Measurements from ENCODE around the gene HRAS.
"Not testable (repeated sequence)": the region's sequence is repeated elsewhere in the genome, so short reads cannot be mapped to it uniquely, and the experiment has no call there.

HRAS gene

DNA sequence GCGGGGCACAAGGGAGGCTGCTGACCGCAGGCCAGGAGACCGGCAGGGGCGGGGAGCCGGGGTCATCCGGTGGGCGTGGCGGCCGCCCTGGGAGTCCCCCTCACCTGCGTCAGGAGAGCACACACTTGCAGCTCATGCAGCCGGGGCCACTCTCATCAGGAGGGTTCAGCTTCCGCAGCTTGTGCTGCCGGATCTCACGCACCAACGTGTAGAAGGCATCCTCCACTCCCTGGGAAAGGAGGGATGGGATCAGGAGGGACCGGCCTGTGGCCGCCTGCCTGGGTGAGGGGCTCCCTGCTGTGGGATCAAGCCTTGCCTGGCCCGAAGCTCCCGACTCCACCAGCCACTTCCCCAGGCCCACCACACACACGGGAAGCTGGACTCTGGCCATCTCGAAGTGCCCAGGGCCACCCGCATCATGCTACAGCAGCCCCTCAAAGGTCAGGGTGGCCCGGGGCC, 2.8 kb downstream of the HRAS start:
- DNase-seq = no peak

DNA sequence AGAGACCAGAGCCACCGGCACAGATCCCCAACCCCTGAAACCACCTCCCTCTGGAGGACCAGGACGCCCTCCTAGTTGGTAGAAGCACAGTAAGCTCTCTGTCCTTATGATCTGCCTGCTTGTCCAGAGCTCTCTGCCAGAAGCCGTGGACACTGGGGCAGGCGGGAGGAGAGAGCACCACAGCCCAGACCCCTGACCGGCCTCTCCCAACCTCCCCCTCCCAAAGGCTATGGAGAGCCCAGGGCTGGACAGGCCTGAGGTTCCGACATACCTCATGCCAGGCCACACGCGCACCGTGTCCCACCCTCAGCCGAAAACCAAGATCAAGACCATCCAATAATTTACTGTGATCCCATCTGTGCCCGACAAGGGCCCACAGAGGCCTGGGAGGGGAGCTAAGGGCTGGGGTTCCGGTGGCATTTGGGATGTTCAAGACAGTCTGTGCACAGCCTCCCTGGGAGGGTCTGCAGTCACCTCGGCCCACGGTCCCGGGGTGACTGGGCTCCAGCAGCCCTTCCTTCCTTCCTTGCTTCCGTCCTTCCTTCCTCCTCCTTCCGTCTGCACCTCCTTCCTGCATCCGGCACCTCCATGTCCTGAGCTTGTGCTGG, 3.4 kb downstream of the HRAS start:
- no peak for DNase-seq

DNA sequence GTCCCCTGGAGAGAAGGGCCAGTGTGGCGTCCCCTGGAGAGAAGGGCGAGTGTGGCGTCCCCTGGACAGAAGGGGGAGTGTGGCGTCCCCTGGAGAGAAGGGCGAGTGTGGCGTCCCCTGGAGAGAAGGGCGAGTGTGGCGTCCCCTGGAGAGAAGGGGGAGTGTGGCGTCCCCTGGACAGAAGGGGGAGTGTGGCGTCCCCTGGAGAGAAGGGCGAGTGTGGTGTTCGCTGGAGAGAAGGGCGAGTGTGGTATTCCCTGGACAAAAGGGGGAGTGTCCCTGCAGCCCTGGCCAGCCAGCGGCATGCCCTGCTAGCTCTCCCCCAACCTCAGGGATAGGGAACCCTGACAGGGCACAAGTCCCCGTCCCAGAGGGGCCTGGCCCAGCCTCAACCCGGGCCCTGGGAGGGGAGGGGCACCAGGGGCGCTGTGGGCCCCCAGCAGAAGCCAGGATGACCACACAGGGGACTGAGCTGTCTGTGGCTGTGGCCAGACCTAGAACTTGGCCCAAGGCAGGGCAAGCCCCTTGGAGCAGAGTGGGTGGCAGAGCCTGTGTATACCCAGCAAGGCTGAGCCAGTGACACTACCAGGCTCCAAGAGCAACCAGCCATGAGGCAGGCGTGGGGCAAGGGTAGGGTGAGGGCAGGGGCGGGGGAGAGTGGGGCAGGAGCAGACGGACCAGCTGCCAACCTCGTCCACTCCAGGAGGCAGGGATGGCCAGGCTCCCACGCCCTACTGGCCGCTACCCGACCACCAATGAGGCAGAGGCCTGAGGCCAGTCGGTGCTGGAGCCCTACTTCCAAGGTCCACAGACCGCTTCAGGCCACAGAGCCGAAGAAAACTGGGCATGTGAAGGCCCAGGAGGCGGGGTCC, 4.2 kb downstream of the HRAS start:
- DNase-seq = no peak

DNA sequence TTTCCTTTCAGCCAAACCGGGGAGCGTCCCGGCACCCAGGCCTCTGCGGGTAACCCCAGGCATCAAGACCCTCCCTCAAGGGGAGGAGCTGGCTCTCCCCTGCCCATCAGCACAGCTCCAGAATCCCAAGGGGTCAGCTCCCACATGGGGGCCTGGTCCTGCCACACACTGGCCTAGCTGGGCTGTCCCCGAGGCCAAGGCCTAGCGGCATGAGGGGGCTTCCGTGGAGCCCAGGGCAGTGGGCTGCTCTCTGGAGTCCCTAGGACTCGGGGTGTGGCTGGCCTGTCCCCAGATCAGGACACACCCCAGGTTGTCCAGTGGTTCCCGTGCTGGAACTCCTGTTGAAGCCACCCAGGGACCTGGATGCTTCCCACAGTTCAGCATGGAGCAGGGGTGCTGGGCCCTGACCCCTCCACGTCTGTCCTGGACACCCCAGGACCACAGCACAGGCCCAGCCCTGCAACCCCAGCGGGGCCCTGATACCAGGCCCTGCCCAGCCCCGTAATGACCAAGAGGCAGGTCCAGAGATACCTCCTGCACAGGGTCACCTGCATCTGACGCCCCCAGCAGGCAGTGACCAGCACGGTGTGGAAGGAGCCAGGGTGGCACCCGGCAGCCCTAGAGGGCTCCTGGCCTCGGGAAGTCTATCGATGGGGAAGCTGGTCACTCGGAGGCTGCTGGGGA, 5.5 kb downstream of the HRAS start:
- no peak for DNase-seq

DNA sequence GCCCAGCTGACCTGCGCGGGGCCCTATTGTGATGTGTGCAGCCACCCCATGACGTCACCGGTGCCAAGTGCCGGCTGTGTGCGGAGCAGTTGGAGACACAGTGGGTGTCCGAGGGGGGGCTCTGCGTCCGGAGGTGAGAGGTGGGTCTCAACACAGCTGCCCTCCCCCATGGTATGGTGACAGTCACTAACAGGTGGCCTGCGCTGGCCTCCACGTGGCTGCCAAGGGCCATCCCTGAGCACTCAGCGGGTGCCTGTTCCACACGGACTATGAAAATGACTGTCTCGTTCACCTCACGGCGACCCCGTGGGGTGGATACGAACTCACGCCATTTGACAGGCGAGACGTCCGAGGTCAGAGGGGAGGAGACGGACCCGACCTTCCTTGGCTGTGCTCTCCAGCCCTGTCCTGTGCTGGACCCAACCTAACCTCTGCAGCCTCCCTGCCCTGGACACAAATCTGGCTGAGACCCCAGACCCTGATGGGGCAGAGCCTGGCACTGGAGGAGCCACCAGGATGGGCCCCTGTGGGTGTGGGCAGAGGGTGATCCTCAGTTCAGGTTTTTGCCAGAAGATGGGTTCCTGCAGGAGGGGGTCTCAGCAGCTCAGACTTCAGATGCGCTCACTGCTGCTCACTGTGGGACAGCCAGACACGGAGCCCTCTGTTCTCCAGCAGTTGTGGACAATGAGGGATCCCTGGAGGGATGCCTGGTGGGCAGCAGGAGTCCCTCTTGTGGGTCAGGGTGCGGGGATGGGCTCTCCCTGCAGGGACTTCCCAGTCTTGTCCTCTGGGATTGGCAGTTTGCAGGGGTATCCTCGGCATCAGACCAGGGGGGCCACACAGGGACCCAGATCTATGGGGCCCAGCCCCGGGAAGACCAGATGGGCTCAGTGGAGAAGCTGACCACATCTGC, 6.3 kb downstream of the HRAS start:
- no peak for DNase-seq

DNA sequence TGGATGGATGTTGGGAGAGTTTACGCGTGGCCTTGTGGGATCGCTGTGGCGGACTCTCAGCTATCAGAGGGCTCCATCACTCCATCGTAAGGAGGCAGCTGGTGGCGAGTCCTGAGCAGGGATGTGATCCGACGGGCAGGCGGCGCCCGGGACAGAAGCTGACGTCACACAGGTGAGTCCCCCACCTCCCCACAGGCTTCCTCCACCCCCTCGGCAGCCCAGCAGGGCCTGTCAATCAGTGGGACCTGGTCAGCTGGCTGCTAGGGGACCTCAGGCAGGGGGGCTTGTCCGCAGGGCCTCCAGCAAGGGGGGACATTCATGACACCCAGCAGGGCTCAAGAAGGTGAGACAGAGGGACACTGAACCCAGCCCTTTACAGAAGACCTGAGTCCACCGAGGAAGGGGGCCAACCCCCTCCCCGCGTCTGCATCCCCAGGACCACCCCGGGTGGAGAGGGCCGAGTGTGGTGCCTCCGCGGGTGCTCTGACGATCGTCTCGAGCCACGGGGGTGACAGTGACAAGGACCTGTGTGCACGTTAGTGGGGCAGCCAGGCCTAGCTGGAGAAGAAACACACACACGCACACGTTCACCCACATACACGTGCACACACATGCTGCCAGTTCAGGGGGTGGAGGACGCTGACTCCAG, 7.1 kb downstream of the HRAS start:
- DNase-seq = no peak

DNA sequence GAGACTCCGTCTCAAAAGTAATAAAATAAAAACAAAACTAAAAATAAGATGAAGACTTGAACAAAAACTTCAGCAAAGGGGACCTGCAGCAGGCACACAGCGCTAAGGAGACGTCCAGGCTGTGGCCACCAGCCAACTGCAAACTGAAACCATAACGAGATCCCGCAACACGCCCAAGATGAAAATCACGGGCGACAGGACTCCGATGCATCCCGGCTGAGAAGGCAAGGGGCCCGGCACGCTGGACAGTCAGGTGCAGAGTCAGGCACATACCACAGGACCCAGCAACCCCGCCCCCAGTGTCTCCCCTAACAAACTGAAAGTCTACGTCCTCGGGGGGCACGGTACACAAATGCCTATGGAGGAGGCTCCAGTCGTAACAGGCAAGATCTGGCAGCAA, 9.2 kb downstream of the HRAS start:
- no peak for DNase-seq

DNA sequence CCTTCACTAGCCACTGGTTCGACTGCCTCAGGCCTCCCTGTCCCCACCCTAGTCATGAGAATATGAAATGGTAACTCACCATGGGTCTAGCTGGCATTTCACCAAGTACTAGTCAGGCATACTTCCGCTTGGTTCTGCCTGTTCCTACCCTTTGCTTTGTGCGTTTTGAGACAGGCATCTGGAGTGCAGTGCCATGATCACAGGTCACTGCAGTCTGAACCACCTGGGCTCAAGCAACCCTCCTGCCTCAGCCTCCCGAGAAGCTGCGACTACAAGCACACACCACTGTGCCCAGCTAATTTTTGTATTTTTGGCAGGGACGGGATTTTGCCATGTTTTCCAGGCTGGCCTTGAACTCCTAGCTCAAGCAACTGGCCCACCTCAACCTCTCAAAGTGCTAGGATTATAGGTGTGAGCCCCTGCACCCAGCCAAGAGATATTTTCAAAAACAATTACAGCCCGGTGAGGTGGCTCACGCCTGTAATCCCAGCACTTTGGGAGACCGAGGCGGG, 14.1 kb downstream of the HRAS start:
- no peak for DNase-seq

DNA sequence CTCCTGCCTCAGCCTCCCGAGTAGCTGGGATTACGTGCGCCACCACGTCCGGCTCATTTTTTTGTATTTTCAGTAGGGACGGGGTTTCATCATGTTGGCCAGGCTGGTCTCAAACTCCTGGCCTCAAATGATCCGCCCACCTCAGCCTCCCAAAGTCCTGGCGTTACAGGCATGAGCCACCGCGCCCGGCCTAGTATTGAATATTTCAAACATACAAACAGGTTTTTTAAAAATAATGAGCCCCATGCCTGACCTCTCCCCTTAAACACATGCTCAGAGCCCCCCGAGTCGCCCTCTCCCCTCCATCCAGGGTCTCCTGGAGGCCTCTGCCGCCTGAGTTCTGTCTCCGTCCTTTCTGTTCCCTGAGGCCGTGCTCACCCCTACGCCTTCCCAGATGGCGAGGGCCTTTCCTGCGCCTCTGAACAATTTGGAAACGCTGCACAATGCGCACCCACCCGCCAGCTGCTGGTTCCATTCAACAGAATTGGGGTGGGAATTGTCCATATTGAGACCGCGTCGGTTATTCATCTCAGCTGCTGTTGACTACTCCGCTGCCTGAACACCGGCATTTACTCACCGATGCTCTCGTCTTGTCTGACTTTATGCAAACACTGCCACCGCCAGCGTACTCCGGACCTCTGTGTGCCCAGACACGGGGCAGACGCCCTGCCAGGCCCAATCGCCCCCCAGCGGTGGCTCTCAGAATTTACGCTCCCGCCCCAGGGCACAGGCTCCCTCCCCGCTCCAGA, 14.8 kb downstream of the HRAS start:
- DNase-seq = no peak

DNA sequence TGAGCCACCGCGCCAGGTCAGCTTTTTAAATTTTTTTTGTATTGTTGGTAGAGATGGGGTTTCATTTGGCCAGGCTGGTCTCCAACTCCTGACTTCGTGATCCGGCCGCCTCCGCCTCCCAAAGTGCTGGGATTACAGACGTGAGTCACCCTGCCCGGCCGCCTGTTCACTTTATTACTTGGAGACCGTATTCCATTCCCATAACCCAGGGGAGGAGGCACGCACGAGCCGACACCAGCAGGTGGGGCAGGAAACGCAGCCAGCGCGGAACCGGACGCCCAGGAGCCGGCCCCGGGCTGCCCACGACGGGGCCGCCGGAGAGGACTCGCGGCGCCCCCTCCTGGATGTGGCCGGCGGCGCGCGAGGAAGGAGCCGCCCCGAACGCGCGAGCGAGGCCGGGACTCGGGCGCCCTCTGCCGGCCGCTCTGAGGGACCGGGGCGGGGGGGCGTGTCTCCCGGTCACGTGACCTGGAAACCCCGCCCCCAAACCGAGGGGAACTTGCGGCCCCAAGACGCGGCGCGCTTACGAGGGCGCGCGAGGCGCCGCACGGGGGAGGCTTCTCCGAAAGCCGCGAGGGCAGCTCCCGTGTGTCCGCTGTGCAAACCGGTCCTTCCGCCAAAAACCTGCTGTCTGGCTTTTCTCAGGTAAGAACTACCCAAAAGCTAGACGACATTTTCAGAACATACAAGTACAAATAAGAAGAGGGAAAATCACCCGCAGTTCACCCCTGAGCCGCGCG, 16.7 kb downstream of the HRAS start:
- DNase-seq = peak; percentile 87 to 98

DNA sequence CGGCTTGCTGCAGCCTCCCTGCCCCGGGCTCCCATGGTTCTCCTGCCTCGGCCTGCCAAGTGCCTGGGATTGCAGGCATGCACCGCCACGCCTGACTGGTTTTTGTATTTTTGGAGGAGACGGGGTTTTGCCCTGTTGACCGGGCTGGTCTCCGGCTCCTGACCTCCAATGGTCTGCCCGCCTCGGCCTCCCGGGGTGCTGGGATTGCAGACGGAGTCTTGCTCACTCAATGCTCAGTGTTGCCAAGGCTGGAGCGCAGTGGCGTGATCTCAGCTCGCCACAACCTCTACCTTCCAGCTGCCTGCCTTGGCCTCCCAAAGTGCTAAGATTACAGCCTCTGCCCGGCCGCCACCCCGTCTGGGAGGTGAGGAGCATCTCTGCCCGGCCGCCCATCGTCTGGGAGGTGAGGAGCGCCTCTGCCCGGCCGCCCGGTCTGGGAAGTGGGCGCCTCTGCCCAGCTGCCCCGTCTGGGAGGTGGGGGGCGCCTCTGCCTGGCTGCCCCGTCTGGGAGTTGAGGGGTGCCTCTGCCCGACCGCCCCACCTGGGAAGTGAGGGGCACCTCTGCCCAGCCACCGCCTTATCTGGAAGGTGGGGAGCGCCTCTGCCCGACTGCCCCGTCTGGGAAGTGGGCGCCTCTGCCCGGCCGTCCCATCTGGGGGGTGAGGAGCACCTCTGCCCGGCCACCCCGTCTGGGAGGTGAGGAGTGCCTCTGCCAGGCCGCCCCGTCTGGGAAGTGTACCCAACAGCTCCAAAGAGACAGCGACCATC, 18.3 kb downstream of the HRAS start:
- DNase-seq = not testable (repeated sequence)

DNA sequence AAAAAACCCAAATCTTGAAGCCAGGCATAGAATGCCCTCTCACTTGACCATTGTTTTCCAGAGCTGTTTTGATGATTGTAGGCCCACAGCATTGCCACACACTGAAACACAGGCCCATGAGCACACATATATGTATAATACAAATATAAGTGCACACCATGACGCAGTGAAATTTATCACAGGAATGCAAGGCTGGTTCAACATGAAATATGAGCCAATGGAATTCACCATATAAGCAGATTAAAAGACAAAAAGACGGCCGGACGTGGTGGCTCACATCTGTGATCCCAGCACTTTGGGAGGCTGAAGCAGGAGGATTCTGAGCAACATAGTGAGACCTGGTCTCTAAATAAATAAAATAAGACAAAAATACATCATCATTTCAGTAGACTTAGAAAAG, 19.0 kb downstream of the HRAS start:
- DNase-seq = no peak

DNA sequence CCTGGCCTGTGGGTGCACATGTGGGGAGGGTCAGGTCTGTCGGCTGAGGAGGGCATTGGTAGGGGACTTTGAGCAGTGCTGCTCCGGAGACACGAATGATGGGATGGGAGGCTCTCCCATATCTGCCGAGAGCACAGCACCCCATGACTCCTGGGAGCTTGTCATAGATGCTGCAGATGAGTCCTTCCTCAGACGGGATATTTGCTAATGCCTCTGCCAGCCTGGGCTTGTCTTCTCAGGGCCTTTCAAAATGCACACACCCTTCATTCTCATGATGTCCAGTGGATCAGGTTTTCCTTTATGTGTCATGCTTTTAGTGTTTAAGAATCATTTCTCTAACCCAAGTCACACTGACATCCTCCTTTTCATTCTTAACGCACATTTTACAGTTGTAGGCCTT, 20.2 kb downstream of the HRAS start:
- DNase-seq = no peak

DNA sequence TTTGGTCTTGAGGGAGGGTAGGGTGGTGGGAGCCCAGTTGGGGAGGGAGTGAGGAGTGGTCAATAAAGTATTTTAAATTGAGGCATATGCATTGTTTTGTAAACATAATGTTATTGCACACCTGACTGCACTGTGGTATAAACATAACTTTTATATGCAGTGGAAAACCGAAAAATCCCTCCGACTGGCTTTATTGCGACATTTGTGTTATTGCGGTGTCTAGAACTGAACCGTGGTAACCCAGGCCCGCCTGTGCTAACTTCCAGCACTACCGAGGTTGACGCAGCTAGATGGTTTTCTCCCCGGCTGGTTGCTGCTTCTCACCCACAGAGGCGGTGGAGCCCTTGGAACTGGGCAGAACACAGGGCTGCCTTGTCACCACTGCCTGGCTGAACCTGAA, 20.8 kb downstream of the HRAS start:
- no peak for DNase-seq

DNA sequence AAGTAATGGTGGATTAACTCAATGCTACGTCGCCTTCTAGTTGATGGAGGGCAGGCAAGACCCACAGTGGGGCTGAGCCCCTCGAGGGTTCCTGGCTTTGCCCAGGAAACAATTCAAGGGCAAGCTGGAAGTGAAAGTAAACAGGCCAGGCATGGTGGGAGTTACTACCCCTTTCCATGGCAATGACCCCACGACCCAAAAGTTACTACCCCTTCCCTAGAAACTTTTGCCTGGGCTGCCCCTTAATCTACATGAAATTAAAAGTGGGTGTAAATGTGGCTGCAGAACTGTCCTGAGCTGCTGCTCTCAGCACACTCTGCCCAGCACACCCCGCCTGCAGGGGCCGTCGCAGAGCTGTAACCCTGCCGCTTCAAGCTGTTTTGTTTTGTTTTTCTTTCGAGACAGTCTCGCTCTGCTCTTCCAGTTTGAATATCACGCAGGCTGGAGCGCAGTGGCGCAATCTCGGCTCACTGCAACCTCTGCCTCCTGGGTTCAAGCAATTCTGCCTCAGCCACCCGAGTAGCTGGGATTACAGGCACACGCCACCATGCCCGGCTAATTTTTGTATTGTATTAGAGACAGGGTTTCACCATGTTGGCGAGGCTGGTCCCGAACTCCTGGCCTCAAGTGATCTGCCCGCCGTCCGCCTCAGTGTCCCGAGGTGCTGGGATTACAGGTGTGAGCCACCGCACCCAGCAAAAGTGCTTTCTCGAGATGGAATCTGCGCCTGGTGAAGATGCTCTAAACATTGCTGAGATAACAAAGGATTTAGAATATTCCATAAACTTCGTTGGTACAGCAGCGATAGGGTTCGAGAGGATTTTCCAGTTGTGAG, 22.4 kb downstream of the HRAS start:
- no peak for DNase-seq

DNA sequence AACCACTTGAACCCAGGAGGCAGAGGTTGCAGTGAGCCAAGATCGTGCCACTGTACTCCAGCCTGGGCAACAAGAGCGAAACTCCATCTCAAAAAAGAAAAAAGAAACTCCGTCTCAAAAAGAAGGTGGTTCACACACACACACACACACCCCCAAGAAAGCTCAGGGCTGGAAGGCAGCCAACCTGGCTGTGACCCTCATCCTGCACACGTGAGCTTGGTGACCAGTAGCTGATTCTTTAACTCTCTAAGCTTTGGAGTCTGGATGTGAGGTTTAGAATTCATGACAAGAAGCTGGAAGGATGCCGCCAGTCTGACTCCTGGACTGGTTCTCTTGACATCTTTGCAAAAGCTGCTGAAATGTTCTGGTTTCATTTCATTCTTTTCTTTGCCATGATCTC, 26.4 kb downstream of the HRAS start:
- no peak for DNase-seq

DNA sequence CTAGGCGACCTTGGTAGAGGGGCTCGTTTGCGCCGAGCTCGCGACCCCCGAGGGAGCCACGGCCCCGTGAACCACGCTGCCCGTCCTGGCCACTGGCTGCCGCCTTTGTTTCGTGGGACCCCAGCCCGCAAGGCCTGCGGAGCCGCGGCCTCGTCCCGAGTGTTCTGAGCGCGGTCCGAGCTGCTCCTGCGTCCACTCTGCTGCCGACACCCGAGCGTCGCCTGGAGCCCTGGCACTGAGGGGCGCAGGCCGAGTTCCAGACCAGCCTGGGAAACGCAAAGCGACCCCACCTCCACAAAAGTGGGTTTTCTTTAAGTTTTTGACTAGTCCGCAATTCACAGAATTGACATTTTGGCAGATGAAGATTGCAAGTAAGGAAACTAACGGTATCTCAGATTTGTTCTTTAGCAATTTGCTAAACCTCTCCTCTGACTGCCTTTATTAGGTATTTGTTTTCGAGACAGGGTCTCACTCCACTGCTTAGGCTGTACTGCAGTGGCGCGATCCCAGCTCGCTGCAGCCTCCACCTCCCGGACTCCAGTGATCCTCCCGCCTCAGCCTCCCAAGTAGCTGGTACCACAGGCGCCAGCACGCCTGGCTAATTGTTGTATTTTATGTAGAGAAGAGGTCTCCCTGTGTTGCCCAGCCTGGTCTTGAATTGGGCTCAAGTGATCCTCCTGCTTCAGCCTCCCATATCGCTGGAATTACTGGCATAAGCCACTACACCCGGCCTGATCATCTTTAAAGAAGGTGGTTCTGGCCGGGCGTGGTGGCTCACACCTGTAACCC, 27.5 kb downstream of the HRAS start:
- DNase-seq = no peak

All from stimulated activated CD4-positive, alpha-beta T cell treated with anti-CD3 and anti-CD28 coated beads, Interleukin-2, amount 100 ng/mL, for 48 hours (primary cell).